Activated CD4-positive, alpha-beta memory T cell treated with anti-CD3 and anti-CD28 coated beads for 36 hours (primary cell): Measurements from ENCODE around the gene CLCN2. TPM values are rescaled to one million over a fixed set of nuclear protein-coding genes. Genes with fewer than 3 reads are reported as not detected.

ENCODE experiments used
- CTCF ChIA-PET: fragments of 350-600 bp; sonication (Branson Sonifier 250); formaldehyde crosslinking; loops from one replicate; lab custom pipeline; 2021; ENCODE audit warnings: antibody characterized with exemption, inconsistent platforms; lab: Charles Lee
- POLR2A ChIA-PET: fragments of 350-600 bp; sonication (Branson Sonifier 250); formaldehyde crosslinking; loops from one replicate; lab custom pipeline; 2021; ENCODE audit warnings: antibody characterized with exemption; lab: Charles Lee
- DNase-seq: peaks from one replicate; pipeline ENCODE4 v3.0.0-alpha.2; 2020
- H3K27ac Mint-ChIP-seq: one replicate; pipeline ENCODE4 v1.8.0; 2021; ENCODE audit warnings: mixed read lengths
- H3K27me3 Mint-ChIP-seq: one replicate; pipeline ENCODE4 v1.8.0; 2021; ENCODE audit warnings: mixed read lengths
- H3K36me3 Mint-ChIP-seq: one replicate; pipeline ENCODE4 v1.8.0; 2021; ENCODE audit warnings: mixed read lengths
- H3K4me1 Mint-ChIP-seq: one replicate; pipeline ENCODE4 v1.8.0; 2021; ENCODE audit warnings: low read depth, mixed read lengths
- H3K4me3 Mint-ChIP-seq: one replicate; pipeline ENCODE4 v1.8.0; 2021; ENCODE audit warnings: mild to moderate bottlenecking, mixed read lengths
- H3K9me3 Mint-ChIP-seq: one replicate; pipeline ENCODE4 v1.8.0; 2021; ENCODE audit warnings: mixed read lengths
- intact Hi-C: fragments of 100-400 bp; cut with micrococcal nuclease; formaldehyde crosslinking; loops from one replicate; pipeline ENCODE4 v1.15.1; 2023
- total RNA-seq, 2 experiments: library from RNA; stranded (reverse); gene quantifications; one replicate each; pipeline ENCODE4 v1.2.3, GENCODE V29; 2021

Gene CLCN2
- total RNA-seq, 2 experiments from 2014 or later = 3.2 to 3.7 TPM

DNA sequence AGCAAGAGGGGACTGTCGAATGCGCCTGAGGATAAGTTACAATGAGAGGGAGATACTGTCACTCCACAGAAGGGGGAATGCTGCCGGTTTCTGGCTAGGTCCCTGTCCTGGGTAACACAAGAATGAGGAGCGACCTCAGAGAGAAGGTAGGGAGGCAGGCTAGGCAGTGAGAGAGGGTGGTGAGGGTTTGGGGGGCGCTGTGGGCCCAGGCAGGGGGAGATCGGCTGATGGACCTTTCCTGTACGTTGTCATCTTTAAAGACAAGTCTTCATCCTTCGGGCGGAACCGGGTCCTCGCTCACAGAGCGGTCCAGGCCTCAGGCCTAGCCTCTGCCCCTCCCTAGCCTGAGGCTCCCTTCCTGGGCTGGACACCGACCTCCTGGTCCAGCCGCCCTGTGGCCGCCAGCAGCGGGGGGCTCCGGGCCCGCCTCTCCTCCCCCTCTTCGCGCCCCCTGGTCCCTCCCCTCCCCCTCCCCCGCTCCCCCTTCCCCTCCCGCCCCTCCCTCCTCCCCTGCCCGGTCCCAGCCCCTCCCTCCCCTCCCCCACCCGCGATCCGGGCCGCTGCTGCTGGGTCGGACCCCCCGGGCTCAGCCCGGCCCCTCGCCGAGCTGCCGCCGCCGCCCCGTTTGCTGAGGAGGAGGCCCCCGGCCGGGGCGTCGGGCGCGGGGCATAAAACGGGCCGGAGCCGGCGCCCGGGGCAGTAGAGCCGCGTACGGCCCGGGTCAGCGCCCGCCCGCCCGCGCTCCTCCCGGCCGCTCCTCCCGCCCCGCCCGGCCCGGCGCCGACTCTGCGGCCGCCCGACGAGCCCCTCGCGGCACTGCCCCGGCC, 18.2 kb upstream of the CLCN2 start, which contains the start of gene CHRD:
TSS of gene CHRD (plus strand) at position 697 of the 827 bp plus-strand sequence. CDS start 265 bp downstream, outside the sequence.
- ChIA-PET CTCF (interaction anchor here (0.7 kb wide), 1 partner anchor 8 kb away, joined by 4 read pairs; no protein-coding TSS in a partner anchor), POLR2A (interaction anchor here (0.7 kb wide), 1 partner anchor 10 kb away, joined by 3 read pairs; no protein-coding TSS in a partner anchor)
- peaks cover 9% of the 10 kb centered on the region for H3K4me1 Mint-ChIP-seq
- DNase-seq = no peak
- no peaks in the 10 kb centered on the region for H3K36me3 Mint-ChIP-seq
- H3K27ac Mint-ChIP-seq = no peak within 1 kb of the TSS
- H3K9me3 Mint-ChIP-seq = no peaks in the 10 kb centered on the region
- intact Hi-C loops = no loop called here
- H3K27me3 Mint-ChIP-seq = peaks cover 55% of the 10 kb centered on the region
- H3K4me3 Mint-ChIP-seq = peak within 1 kb of the TSS; percentile 59

DNA sequence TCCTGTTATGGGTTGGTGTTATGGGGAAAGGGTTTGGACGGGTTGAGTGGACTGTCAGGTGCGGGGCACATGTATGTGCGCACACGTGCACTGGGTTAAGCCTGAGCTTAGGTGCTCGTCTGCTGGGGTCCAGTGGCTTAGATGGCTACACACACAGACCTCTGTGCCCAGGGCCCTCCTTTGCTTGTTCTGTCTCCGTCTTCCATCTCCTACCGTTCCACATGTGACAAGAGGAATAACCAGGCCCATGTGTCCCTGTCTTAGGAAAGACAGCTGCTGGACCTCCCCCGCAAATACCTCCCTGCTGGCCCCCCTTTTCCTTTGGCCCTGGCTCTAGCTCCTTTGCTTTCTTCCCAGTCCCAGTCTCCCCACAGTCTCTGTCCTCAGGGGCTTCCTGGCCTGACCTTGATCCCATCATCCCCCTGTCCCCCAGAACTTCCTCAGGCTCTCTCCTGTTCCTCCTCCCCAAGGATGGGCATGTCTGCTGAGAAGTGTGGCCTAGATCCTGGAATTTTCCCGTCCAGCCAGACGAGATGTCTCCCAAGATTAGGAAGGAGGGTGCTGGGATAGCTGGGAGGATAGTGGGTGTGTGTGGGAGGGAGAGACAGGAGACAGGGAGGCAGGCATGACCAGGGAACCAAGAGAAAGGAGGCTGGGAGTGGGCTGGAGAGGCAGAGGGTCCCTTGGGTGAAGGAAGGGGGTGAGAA, 17.4 kb upstream of the CLCN2 start:
- H3K27ac Mint-ChIP-seq = no peak overlapping the region
- no peaks in the 10 kb centered on the region for H3K9me3 Mint-ChIP-seq
- peak overlapping the region; percentile 59 for H3K4me3 Mint-ChIP-seq
- H3K36me3 Mint-ChIP-seq = no peaks in the 10 kb centered on the region
- intact Hi-C loops = no loop called here
- H3K4me1 Mint-ChIP-seq = peaks cover 9% of the 10 kb centered on the region
- no peak for DNase-seq
- POLR2A ChIA-PET = interaction anchor here (0.7 kb wide), 1 partner anchor 11 kb away, joined by 3 read pairs; no protein-coding TSS in a partner anchor
- CTCF ChIA-PET = no interaction called here
- H3K27me3 Mint-ChIP-seq = peaks cover 50% of the 10 kb centered on the region

GRCh38 chr3:184377882-184378445, 16.6 kb upstream of the CLCN2 start, which contains the start of gene THPO:
Gene THPO, minus strand, starts transcription at chr3:184378207. Its CDS starts 1,948 bp downstream, at chr3:184376259.
- intact Hi-C loops = no loop called here

GRCh38 chr3:184377374-184377773, 16.0 kb upstream of the CLCN2 start:
- peaks cover 39% of the 10 kb centered on the region for H3K27me3 Mint-ChIP-seq
- H3K4me1 Mint-ChIP-seq = peaks cover 9% of the 10 kb centered on the region
- H3K27ac Mint-ChIP-seq = no peak overlapping the region
- no peaks in the 10 kb centered on the region for H3K9me3 Mint-ChIP-seq
- DNase-seq = no peak
- H3K4me3 Mint-ChIP-seq = no peak overlapping the region
- no peaks in the 10 kb centered on the region for H3K36me3 Mint-ChIP-seq
- intact Hi-C loops = no loop called here
- ChIA-PET POLR2A (no interaction called here), CTCF (interaction anchor here (0.5 to 1.3 kb wide), 2 partner anchors 137 to 160 kb away, joined by 3 to 4 read pairs; no protein-coding TSS in a partner anchor)

More at GRCh38 chr3:184377882-184378445, 16.6 kb upstream of the CLCN2 start, which contains the start of gene THPO:
- Mint-ChIP-seq H3K27ac (no peak within 1 kb of the TSS), H3K27me3 (peaks cover 45% of the 10 kb centered on the region), H3K4me1 (peaks cover 9% of the 10 kb centered on the region), H3K9me3 (no peaks in the 10 kb centered on the region), H3K4me3 (no peak within 1 kb of the TSS), H3K36me3 (no peaks in the 10 kb centered on the region)
- POLR2A ChIA-PET = no interaction called here
- CTCF ChIA-PET = interaction anchor here (0.5 to 1.3 kb wide), 2 partner anchors 136 to 160 kb away, joined by 3 to 4 read pairs; no protein-coding TSS in a partner anchor
- no peak for DNase-seq

DNA sequence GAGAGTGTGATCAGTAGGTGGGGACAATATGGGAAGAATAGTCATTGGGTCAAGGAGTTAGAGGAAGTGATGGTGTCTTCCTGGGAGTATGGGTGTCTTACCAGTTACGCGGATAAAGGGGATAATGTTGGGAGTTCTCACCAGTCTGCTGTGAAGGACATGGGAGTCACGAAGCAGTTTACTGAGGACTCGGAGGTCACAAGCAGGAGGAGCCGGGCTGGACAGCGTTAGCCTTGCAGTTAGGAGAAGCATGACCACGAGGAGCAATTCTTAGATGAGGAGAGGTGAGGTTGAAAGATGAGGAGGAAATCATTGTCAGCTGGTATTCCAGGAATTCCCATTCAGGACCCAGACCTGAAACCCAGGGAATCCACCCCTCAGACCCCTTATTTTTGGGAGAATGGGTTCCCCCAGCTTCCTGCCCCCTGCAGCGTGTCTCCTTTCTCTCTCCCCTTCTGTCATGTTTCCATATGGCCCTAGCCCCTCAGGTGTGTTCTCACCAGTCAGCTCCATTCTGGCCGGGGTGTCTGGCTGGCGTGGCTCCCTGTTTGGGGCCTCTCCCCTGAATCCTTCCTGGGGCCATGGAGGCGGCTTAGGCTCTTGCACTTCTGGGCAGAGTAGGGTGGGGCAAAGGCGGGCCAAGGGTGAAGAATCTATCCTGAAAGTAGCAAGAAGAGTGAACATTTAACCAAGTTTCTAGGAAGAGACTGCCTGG, 14.5 kb upstream of the CLCN2 start:
- ChIA-PET CTCF (interaction anchor here (1.5 to 2.0 kb wide), 3 partner anchors 12 to 167 kb away, joined by 4 to 17 read pairs (median 5); no protein-coding TSS in a partner anchor), POLR2A (no interaction called here)
- Mint-ChIP-seq H3K4me1 (peaks cover 9% of the 10 kb centered on the region), H3K27ac (no peak overlapping the region), H3K9me3 (no peaks in the 10 kb centered on the region), H3K36me3 (no peaks in the 10 kb centered on the region), H3K4me3 (no peak overlapping the region), H3K27me3 (peaks cover 26% of the 10 kb centered on the region)
- DNase-seq = no peak
- intact Hi-C loops = no loop called here

DNA sequence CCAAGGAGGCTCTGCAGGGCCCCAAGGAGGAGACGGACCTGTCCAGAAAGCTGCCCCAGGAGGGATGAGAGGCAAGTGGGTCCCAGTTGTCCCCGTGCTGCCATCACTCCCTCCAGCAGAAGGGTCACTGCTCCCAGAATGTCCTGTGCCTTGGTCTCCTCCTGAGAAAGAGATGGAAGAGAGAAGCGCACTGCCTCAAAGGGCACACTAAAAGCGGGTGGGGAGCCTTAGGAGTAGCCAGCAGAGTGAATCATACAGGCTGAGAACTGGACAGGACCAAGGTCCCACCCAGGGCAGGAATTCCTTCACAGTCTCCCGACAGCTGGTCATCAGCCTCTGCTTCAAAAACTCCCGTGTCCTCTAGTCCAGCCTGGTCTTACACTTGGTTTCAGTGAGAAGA, 12.0 kb upstream of the CLCN2 start:
- intact Hi-C loops = loop anchor here (5.0 kb wide), 1 partner anchor 44 kb away; no protein-coding TSS in a partner anchor
- Mint-ChIP-seq H3K27me3 (peaks cover 14% of the 10 kb centered on the region), H3K4me1 (peaks cover 7% of the 10 kb centered on the region), H3K27ac (no peak overlapping the region), H3K36me3 (peaks cover 13% of the 10 kb centered on the region), H3K4me3 (no peak overlapping the region), H3K9me3 (no peaks in the 10 kb centered on the region)
- ChIA-PET POLR2A (no interaction called here), CTCF (interaction anchor here (0.8 to 4.2 kb wide), 8 partner anchors 10 to 189 kb away, joined by 3 to 89 read pairs (median 9); no protein-coding TSS in a partner anchor)
- no peak for DNase-seq

DNA sequence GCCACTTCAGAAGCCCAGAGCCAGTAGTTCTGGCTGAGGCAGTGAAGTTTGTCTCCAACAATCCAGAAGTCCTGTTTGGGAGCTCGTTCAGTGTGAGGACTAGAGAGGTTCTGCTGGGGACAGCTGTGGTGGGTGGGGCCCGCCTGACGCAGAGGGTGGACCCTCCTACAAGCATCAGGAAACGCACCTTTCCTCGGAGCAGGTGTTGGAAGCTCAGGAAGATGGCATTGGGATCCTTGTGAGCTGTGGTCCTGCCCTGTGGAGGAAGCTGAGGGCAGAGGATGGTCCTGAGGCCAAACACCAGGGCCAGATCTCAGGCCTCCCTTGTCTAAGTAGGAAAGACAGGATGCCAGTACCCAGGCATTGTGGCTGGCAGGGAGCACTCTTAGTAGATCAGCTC, 11.5 kb upstream of the CLCN2 start:
- H3K9me3 Mint-ChIP-seq = no peaks in the 10 kb centered on the region
- H3K36me3 Mint-ChIP-seq = peaks cover 16% of the 10 kb centered on the region
- H3K4me3 Mint-ChIP-seq = no peak overlapping the region
- peaks cover 8% of the 10 kb centered on the region for H3K4me1 Mint-ChIP-seq
- DNase-seq = no peak
- H3K27me3 Mint-ChIP-seq = peaks cover 13% of the 10 kb centered on the region
- ChIA-PET POLR2A (interaction anchor here (1.2 kb wide), 1 partner anchor 28 kb away, joined by 4 read pairs; no protein-coding TSS in a partner anchor), CTCF (interaction anchor here (0.8 to 4.2 kb wide), 12 partner anchors 9 to 189 kb away, joined by 3 to 89 read pairs (median 9); no protein-coding TSS in a partner anchor)
- no peak overlapping the region for H3K27ac Mint-ChIP-seq
- intact Hi-C loops = loop anchor here (5.0 kb wide), 1 partner anchor 44 kb away; no protein-coding TSS in a partner anchor

GRCh38 chr3:184372296-184372821, 11.0 kb upstream of the CLCN2 start:
- Mint-ChIP-seq H3K36me3 (peaks cover 19% of the 10 kb centered on the region), H3K9me3 (no peaks in the 10 kb centered on the region), H3K27ac (no peak overlapping the region), H3K4me1 (peaks cover 11% of the 10 kb centered on the region), H3K4me3 (no peak overlapping the region), H3K27me3 (peaks cover 8% of the 10 kb centered on the region)
- intact Hi-C loops = loop anchor here (5.0 kb wide), 1 partner anchor 45 kb away; no protein-coding TSS in a partner anchor
- CTCF ChIA-PET = interaction anchor here (0.6 to 4.2 kb wide), 28 partner anchors 8 to 355 kb away, joined by 3 to 89 read pairs (median 4); partner anchors contain the start of genes CHRD, CLCN2 and POLR2H
- POLR2A ChIA-PET = interaction anchor here (1.2 to 1.6 kb wide), 2 partner anchors 28 to 141 kb away, joined by 4 read pairs; no protein-coding TSS in a partner anchor
- no peak for DNase-seq

GRCh38 chr3:184371570-184372018, 10.2 kb upstream of the CLCN2 start:
- peaks cover 4% of the 10 kb centered on the region for H3K27me3 Mint-ChIP-seq
- peak; percentile 76 for DNase-seq
- intact Hi-C loops = loop anchor here (1.0 to 5.0 kb wide), 3 partner anchors 46 to 170 kb away; no protein-coding TSS in a partner anchor
- ChIA-PET CTCF (interaction anchor here (0.6 to 4.2 kb wide), 37 partner anchors 8 to 407 kb away, joined by 3 to 89 read pairs (median 4); partner anchors contain the start of genes CHRD, CLCN2, FAM131A and POLR2H), POLR2A (interaction anchor here (1.6 kb wide), 1 partner anchor 142 kb away, joined by 4 read pairs; no protein-coding TSS in a partner anchor)
- H3K9me3 Mint-ChIP-seq = no peaks in the 10 kb centered on the region
- H3K4me1 Mint-ChIP-seq = peaks cover 15% of the 10 kb centered on the region
- H3K27ac Mint-ChIP-seq = no peak overlapping the region
- peaks cover 26% of the 10 kb centered on the region for H3K36me3 Mint-ChIP-seq
- H3K4me3 Mint-ChIP-seq = no peak overlapping the region

GRCh38 chr3:184368586-184369183, 7.3 kb upstream of the CLCN2 start:
- Mint-ChIP-seq H3K36me3 (peaks cover 42% of the 10 kb centered on the region), H3K9me3 (no peaks in the 10 kb centered on the region), H3K4me1 (peaks cover 31% of the 10 kb centered on the region), H3K27ac (peak overlapping the region; percentile 26), H3K4me3 (no peak overlapping the region), H3K27me3 (no peaks in the 10 kb centered on the region)
- intact Hi-C loops = no loop called here
- no peak for DNase-seq
- CTCF ChIA-PET = interaction anchor here (1.1 to 3.3 kb wide), 3 partner anchors 145 to 192 kb away, joined by 3 to 21 read pairs (median 4); no protein-coding TSS in a partner anchor
- POLR2A ChIA-PET = interaction anchor here (0.6 kb wide), 1 partner anchor 506 kb away, joined by 4 read pairs; no protein-coding TSS in a partner anchor
